HepG2 (cell line): ENCODE data around the gene ATP8B1. TPM values are rescaled to one million over a fixed set of nuclear protein-coding genes. Genes with fewer than 3 reads are reported as not detected.

Experiments used
- ATAC-seq: fragments of 200-7000 bp; cut with Tn5 transposase; 3 replicates; pipeline ENCODE4 v1.9.1; 2020; ENCODE audit warnings: mild to moderate bottlenecking, moderate library complexity
- BruUV-seq: library from RNA; stranded (reverse); fragments of 400-500 nt; replicated peaks from 2 replicates; lab custom pipeline; 2021; lab: Mats Ljungman, UMichigan
- CTCF ChIA-PET: fragments of 300-600 bp; formaldehyde crosslinking; extraction: SDS; loops from one replicate; lab custom pipeline; 2021; ENCODE audit warnings: low total read pairs, inconsistent platforms, low intra/inter-chr PET ratio; lab: Yijun Ruan, JAX
- POLR2A ChIA-PET: fragments of 350-600 bp; sonication (Branson Sonifier 250); formaldehyde crosslinking; loops from one replicate; lab custom pipeline; 2020; ENCODE audit warnings: antibody characterized with exemption, inconsistent platforms; lab: Yijun Ruan, JAX
- DNase-seq: peaks from one replicate; pipeline ENCODE4 v3.0.0-alpha.2; 2015; ENCODE audit warnings: low spot score
- FAIRE-seq: peaks from 3 replicates; lab custom pipeline; 2011; peaks lifted over from hg19 to GRCh38; lab: Jason Lieb, UNC
- H2AFZ ChIP-seq: one replicate; pipeline ENCODE4 v1.6.1; 2011; ENCODE audit warnings: low read length, inconsistent platforms
- H3K27ac ChIP-seq: fragments of 300-600 bp; 3 replicates; pipeline ENCODE4 v1.8.0; 2011; ENCODE audit warnings: mixed run types, mild to moderate bottlenecking, mixed read lengths, low read length, inconsistent platforms; ENCODE audit not compliant: insufficient read depth; ENCODE audit errors: extremely low read length
- H3K27me3 ChIP-seq, 2 experiments: fragments of 200-600 bp in 1 of 2; 2 replicates in 1 of 2; 3 replicates in 1 of 2; pipeline versions ENCODE4 v1.6.0 to v1.8.0; 2011; ENCODE audit warnings: low read length in 2 of 2, mild to moderate bottlenecking in 2 of 2, moderate library complexity in 2 of 2, inconsistent platforms in 1 of 2; ENCODE audit not compliant: insufficient read depth in 2 of 2, control insufficient read depth in 1 of 2
- H3K36me3 ChIP-seq, 2 experiments: fragments of 200-600 bp in 1 of 2; replicated peaks in 1 of 2; 2 replicates in 1 of 2; 3 replicates in 1 of 2; pipeline versions ENCODE4 v1.5.1 to v1.8.0; 2011; ENCODE audit warnings: low read length in 2 of 2, inconsistent platforms in 1 of 2; ENCODE audit not compliant: insufficient read depth in 2 of 2, control insufficient read depth in 1 of 2
- H3K4me1 ChIP-seq: 2 replicates; pipeline ENCODE4 v1.5.1; 2012; ENCODE audit warnings: low read length, inconsistent platforms; ENCODE audit not compliant: insufficient read depth
- H3K4me2 ChIP-seq: 2 replicates; pipeline ENCODE4 v1.6.0; 2011; ENCODE audit warnings: low read depth, low read length, inconsistent platforms
- H3K4me3 ChIP-seq, 3 experiments: fragments of 200-600 bp in 1 of 3; sonication (generic), shearing (Covaris generic) in 1 of 3; replicated peaks in 1 of 3; 2 replicates each; pipeline ENCODE4 v1.5.1; 2011 to 2016; ENCODE audit warnings: low read length in 3 of 3, inconsistent platforms in 2 of 3, low read depth in 2 of 3, mild to moderate bottlenecking in 2 of 3, control low read depth in 1 of 3, mixed read lengths in 1 of 3; ENCODE audit not compliant: insufficient read depth in 1 of 3
- H3K79me2 ChIP-seq: one replicate; pipeline ENCODE4 v1.6.1; 2011; ENCODE audit warnings: low read length, inconsistent platforms; ENCODE audit not compliant: insufficient read depth
- H3K9ac ChIP-seq: 2 replicates; pipeline ENCODE4 v1.6.0; 2011; ENCODE audit warnings: mild to moderate bottlenecking, low read depth, low read length, inconsistent platforms; ENCODE audit not compliant: insufficient read depth
- H3K9me3 ChIP-seq: 2 replicates; pipeline ENCODE4 v1.5.1; 2012; ENCODE audit warnings: mild to moderate bottlenecking, low read length
- H4K20me1 ChIP-seq: 2 replicates; pipeline ENCODE4 v1.6.0; 2011; ENCODE audit warnings: inconsistent platforms, mild to moderate bottlenecking, low read length, moderate library complexity; ENCODE audit not compliant: insufficient read depth
- CEBPB ChIP-seq: IDR thresholded peaks from 2 replicates; pipeline ENCODE4 v1.6.1; 2011; ENCODE audit warnings: low read depth, low read length, improper control_type of control experiment, borderline replicate concordance
- CEBPG ChIP-seq: IDR thresholded peaks from 2 replicates; pipeline ENCODE4 v1.6.1; 2016
- NFAT5 ChIP-seq: sonication (generic); formaldehyde crosslinking; IDR thresholded peaks from 2 replicates; pipeline ENCODE4 v1.4.0; 2020; ENCODE audit warnings: missing genetic modification reagents
- ZKSCAN5 ChIP-seq: sonication (generic); formaldehyde crosslinking; IDR thresholded peaks from 2 replicates; pipeline ENCODE4 v1.5.1; 2020; ENCODE audit warnings: mild to moderate bottlenecking, missing genetic modification reagents
- ZMYM4 ChIP-seq: sonication (generic); formaldehyde crosslinking; IDR thresholded peaks from 2 replicates; pipeline ENCODE4 v1.8.1; 2023; ENCODE audit warnings: mild to moderate bottlenecking, missing genetic modification reagents
- ZNF547 ChIP-seq: sonication (generic); formaldehyde crosslinking; IDR thresholded peaks from 2 replicates; pipeline ENCODE4 v1.5.1; 2020; ENCODE audit warnings: mild to moderate bottlenecking, missing genetic modification reagents
- ZNF703 ChIP-seq: sonication (generic); formaldehyde crosslinking; IDR thresholded peaks from 2 replicates; pipeline ENCODE4 v1.5.1; 2020; ENCODE audit warnings: missing genetic modification reagents, mild to moderate bottlenecking, moderate library complexity, borderline replicate concordance
- WGBS: methylation state at CpG from one replicate; pipeline ENCODE4 v1.1.6; 2017; ENCODE audit warnings: low lambda C conversion rate; 5-methylcytosine and 5-hydroxymethylcytosine counted together
- in situ Hi-C: cut with HindIII; loops from 2 replicates; pipeline ENCODE4 v1.10.0; 2017; ENCODE audit warnings: low pct_unique_long_range_greater_than_20kb; ENCODE audit not compliant: extremely low pct_ligation_motif_present
- intact Hi-C: fragments of 100-400 bp; cut with micrococcal nuclease; formaldehyde crosslinking; loops from one replicate; pipeline ENCODE4 v1.10.0; 2022; ENCODE audit not compliant: unreplicated experiment
- polyA plus RNA-seq, 8 experiments: library from polyadenylated mRNA; depleted of rRNA in 3 of 8; stranded (reverse) in 7 of 8; unstranded in 1 of 8; fragments of >200 nt; fragmentation: Illumina TruSeq in 4 of 8; extraction: Trizol in 4 of 8; gene quantifications; 2 replicates each; pipeline versions ENCODE4 v1.2.1 to v1.2.3, GENCODE V29; 2011 to 2016; ENCODE audit warnings: low read depth in 4 of 8, missing spikeins in 1 of 8, mixed read lengths in 1 of 8; ENCODE audit not compliant: insufficient read depth in 1 of 8
- total RNA-seq, 5 experiments: library from RNA; depleted of rRNA; stranded (reverse); fragments of >200 nt; fragmentation: Illumina TruSeq; extraction: Trizol; gene quantifications; 2 replicates each; pipeline ENCODE4 v1.2.3, GENCODE V29; 2016; ENCODE audit warnings: low read depth in 1 of 5
- TF ChIP-seq, protein P1 (sequence below): sonication (generic); formaldehyde crosslinking; IDR thresholded peaks from 2 replicates; pipeline ENCODE4 v1.9.0; 2021; ENCODE audit warnings: missing genetic modification reagents, borderline replicate concordance

ATP8B1 gene
- total and polyA plus RNA-seq, 2 of the 13 experiments (the other 11 are each of a cell fraction or from before 2014, with no cell fraction given): 2.8 to 4.0 TPM

DNA sequence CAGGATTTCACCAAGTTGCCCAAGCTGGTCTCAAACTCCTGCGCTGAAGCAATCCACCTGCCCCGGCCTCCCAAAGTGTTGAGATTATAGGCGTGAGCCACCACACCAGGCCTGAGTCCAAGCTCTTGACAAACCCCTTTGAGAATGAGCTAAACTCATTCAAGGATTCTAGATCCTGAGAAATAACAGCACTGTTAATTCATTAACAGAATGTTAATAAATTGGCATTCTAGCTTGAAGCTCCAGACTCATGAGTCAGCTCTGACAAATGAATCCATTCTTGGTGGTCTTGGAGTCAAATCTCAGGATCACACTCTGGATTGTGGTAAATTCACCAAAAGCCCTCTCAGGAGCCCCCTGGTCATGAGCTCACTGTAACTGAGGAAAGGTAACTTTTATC lies 183.2 kb downstream of the ATP8B1 start:
- ATAC-seq: no peak
- WGBS: 96% methylated on average over 3 of the region's 3 CpGs
- intact Hi-C loops: loop anchor here (5.0 to 10.0 kb wide), 3 partner anchors 195 to 795 kb away; no protein-coding TSS in a partner anchor
- Histone ChIP-seq H3K36me3 (peaks cover 4 to 24% of the 10 kb centered on the region in 2 experiments), H3K9ac (no peak overlapping the region), H3K27ac (no peak overlapping the region), H3K79me2 (peaks cover 35% of the 10 kb centered on the region), H3K4me1 (peaks cover 26% of the 10 kb centered on the region), H3K9me3 (no peaks in the 10 kb centered on the region), H2AFZ (no peak overlapping the region), H3K4me3 (peak overlapping the region in 2 of 3 experiments; percentile 94 to 98; a peak in 2 of 6 replicates), H4K20me1 (peaks cover 4% of the 10 kb centered on the region; the same call in 1 of the 2 replicates), H3K4me2 (peak overlapping the region; percentile 69), H3K27me3 (no peaks in the 10 kb centered on the region; a peak in 1 of 5 replicates)
- in situ Hi-C loops: no loop called here
- FAIRE-seq: no peak
- TF ChIP-seq ZNF703 (no peak), ZNF547 (CRISPR knock-in tag) (no peak), ZKSCAN5 (CRISPR knock-in tag) (no peak)
- ChIA-PET POLR2A (interaction anchor here (3.7 kb wide), 1 partner anchor 11 kb away, joined by 22 read pairs; no protein-coding TSS in a partner anchor), CTCF (no interaction called here)
- no TSS peak for BruUV-seq
- DNase-seq: no peak

GRCh38 chr18:57618910-57619309 lies 184.2 kb downstream of the ATP8B1 start:
- H3K79me2 ChIP-seq: peaks cover 35% of the 10 kb centered on the region
- no peaks in the 10 kb centered on the region for H3K9me3 ChIP-seq
- ATAC-seq (no peak), DNase-seq (no peak), FAIRE-seq (no peak)
- CTCF ChIA-PET: no interaction called here
- POLR2A ChIA-PET: no interaction called here
- no peak overlapping the region for H3K4me2 ChIP-seq
- WGBS: 85% methylated on average over 3 of the region's 3 CpGs
- H3K9ac ChIP-seq: no peak overlapping the region
- TF ChIP-seq CEBPB: peak; percentile 24; the same call in 1 of the 2 replicates
- TF ChIP-seq CEBPG (CRISPR knock-in tag): 0 out of 2 replicates have a peak, but pooled peaks have one; percentile 15
- no peak for TF ChIP-seq ZMYM4 (CRISPR knock-in tag)
- TF ChIP-seq, protein P1, sequence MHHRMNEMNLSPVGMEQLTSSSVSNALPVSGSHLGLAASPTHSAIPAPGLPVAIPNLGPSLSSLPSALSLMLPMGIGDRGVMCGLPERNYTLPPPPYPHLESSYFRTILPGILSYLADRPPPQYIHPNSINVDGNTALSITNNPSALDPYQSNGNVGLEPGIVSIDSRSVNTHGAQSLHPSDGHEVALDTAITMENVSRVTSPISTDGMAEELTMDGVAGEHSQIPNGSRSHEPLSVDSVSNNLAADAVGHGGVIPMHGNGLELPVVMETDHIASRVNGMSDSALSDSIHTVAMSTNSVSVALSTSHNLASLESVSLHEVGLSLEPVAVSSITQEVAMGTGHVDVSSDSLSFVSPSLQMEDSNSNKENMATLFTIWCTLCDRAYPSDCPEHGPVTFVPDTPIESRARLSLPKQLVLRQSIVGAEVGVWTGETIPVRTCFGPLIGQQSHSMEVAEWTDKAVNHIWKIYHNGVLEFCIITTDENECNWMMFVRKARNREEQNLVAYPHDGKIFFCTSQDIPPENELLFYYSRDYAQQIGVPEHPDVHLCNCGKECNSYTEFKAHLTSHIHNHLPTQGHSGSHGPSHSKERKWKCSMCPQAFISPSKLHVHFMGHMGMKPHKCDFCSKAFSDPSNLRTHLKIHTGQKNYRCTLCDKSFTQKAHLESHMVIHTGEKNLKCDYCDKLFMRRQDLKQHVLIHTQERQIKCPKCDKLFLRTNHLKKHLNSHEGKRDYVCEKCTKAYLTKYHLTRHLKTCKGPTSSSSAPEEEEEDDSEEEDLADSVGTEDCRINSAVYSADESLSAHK (CRISPR knock-in tag): no peak
- no peak for TF ChIP-seq NFAT5 (CRISPR knock-in tag)
- H3K27me3 ChIP-seq: no peaks in the 10 kb centered on the region; a peak in 1 of 5 replicates
- H3K4me3 ChIP-seq: no peak overlapping the region
- peaks cover 4% of the 10 kb centered on the region; the same call in 1 of the 2 replicates for H4K20me1 ChIP-seq
- intact Hi-C loops: no loop called here
- H3K4me1 ChIP-seq: peaks cover 26% of the 10 kb centered on the region
- no peak overlapping the region for H2AFZ ChIP-seq
- BruUV-seq: no TSS peak
- H3K36me3 ChIP-seq: peaks cover 4 to 31% of the 10 kb centered on the region in 2 experiments
- in situ Hi-C loops: no loop called here
- no peak overlapping the region for H3K27ac ChIP-seq
